Breast epithelium (tissue), 3 donors: Measurements from ENCODE around the gene TRPM3.

Experiments used
- POLR2A ChIP-seq: fragments of 450-650 bp; IDR thresholded peaks from one replicate; pipeline ENCODE4 v1.6.1; 2016; ENCODE audit warnings: antibody characterized with exemption, mild to moderate bottlenecking, moderate library complexity
- POLR2AphosphoS5 ChIP-seq, 3 donors: sonication (generic); formaldehyde crosslinking; IDR thresholded peaks; one replicate each; pipeline ENCODE4 v1.6.1; 2017; ENCODE audit warnings: antibody characterized with exemption in 3 of 3

DNA sequence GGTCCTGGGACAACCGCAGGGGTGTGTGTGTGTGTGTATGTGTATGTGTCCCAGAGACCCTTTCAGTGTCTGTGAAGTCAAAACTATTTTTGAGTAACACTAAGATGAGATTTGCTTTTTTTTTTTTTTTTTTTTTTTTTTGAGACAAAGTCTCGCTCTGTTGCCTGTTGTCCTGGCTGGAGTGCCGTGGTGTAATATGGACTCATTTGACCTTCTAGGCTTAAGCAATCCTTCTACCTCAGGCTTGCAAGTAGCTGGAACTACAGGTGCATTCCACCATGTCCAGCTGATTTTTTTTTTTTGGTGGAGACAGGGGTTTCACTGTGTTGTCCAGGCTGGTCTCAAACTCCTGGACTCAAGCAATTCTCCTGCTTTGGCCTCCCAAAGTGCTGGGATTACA, 609.6 kb downstream of the TRPM3 start:
- TF ChIP-seq POLR2A (no peak), POLR2AphosphoS5 (IDR thresholded peaks at IDR 0.05) (no peak)
